ENCODE measurements around the gene TAS2R1.

DNA sequence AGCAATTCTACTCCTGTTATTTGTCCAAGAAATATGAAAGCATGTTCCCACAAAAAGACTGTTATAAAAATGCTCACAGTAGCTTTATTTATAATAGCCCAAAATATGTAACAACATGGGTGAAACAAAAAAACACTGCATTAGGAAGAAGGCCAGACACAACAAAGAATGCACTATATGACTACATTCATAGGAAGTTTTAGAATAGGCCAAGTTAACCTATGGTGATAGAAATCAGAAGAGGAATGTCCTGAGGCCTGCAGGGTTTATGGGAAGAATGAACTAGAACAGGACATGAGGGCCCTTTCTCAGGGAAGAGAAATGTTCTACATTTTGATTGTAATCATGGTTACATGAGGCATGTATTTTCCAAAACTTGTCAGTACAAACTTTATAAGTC lies 24.7 kb upstream of the TAS2R1 start:
- TF ChIP-seq CTCF (conservative IDR thresholded peaks at IDR 0.05) (no peak), ZFX (IDR thresholded peaks at IDR 0.05) (no peak)

Measured in C4-2B (cell line).